GM11168 (cell line): Measurements from ENCODE around the gene NSD2.
"Not testable (repeated sequence)": the region's sequence is repeated elsewhere in the genome, so short reads cannot be mapped to it uniquely, and the experiment has no call there.

Experiments used
- in situ Hi-C: fragments of 300-500 bp; cut with MboI; formaldehyde crosslinking; loops from one replicate; pipeline ENCODE4 v1.12.0; 2022; ENCODE audit warnings: low sequenced_read_pairs; ENCODE audit not compliant: unreplicated experiment

Gene NSD2

DNA sequence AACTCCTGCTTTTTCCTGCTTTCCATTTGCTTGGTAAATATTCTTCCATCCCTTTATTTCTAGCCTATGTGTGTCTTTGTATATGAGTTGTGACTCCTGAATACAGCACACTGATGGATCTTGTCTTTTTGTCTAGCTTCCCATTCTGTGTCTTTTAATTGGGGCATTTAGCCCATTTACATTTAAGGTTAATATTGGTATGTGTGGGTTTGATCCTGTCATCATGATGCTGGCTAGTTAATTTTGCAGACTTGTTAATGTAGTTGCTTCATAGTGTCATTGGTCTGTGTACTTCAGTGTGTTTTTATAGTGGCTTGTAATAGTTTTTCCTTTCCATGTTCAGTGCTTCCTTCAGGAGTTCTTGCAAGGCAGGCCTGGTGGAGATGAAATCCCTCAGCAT, 160.0 kb downstream of the NSD2 start:
- in situ Hi-C loops: not testable (repeated sequence)
